HFFc6 (cell line): ENCODE measurements around the gene PKD1. TPM values are rescaled to one million over a fixed set of nuclear protein-coding genes. Genes with fewer than 3 reads are reported as not detected.

Source experiments
- DNase-seq: peaks from one replicate; pipeline ENCODE4 v3.0.0-alpha.2; 2018
- H3K27ac Mint-ChIP-seq: 2 replicates; pipeline ENCODE4 v1.8.0; 2020; ENCODE audit warnings: mild to moderate bottlenecking, mixed read lengths
- H3K27me3 Mint-ChIP-seq: 2 replicates; pipeline ENCODE4 v1.8.0; 2021; ENCODE audit warnings: mild to moderate bottlenecking, moderate library complexity, mixed read lengths; ENCODE audit not compliant: insufficient read depth
- H3K36me3 Mint-ChIP-seq: 2 replicates; pipeline ENCODE4 v1.8.0; 2021; ENCODE audit warnings: low read depth, mixed read lengths
- H3K4me1 Mint-ChIP-seq: 2 replicates; pipeline ENCODE4 v1.8.0; 2020; ENCODE audit warnings: low read depth, mixed read lengths
- H3K4me3 Mint-ChIP-seq: 2 replicates; pipeline ENCODE4 v1.8.0; 2020; ENCODE audit warnings: mild to moderate bottlenecking, moderate library complexity, mixed read lengths
- H3K9me3 Mint-ChIP-seq: 2 replicates; pipeline ENCODE4 v1.8.0; 2020; ENCODE audit warnings: mild to moderate bottlenecking, mixed read lengths
- total RNA-seq, 6 experiments: library from RNA; stranded (reverse); fragmentation: NEBNext Ultra II Directional; extraction: Animal tissue kit (Norgen Biotek cat#: 25700); gene quantifications; 2 replicates in 1 of 6; 3 replicates in 5 of 6; pipeline ENCODE4 v1.2.3, GENCODE V29; 2021
- TF ChIP-seq, protein P1 (sequence below): fragments of 200-600 bp; sonication (generic); IDR thresholded peaks from 2 replicates; pipeline ENCODE4 v1.5.0; 2021; ENCODE audit warnings: antibody characterized with exemption, mild to moderate bottlenecking

Gene PKD1
- total RNA-seq, 6 experiments from 2014 or later = 77.9 to 118 (median 82.5) TPM

DNA sequence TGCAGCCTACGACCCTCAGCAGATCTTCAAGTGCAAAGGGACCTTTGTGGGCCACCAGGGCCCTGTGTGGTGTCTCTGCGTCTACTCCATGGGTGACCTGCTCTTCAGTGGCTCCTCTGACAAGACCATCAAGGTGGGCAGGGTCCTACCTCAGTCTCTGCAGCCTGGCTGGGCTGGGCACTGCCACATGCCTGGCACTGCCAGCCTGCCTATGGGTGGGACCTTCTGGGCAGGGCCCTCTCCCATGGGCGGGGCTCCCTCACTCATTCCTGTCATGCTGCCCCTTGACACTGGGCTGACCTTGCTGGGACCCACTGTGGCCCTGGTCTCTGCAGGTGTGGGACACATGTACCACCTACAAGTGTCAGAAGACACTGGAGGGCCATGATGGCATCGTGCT, 38.2 kb upstream of the PKD1 start:
- H3K4me1 Mint-ChIP-seq = no peaks in the 10 kb centered on the region
- H3K4me3 Mint-ChIP-seq = no peak overlapping the region
- TF ChIP-seq, protein P1, sequence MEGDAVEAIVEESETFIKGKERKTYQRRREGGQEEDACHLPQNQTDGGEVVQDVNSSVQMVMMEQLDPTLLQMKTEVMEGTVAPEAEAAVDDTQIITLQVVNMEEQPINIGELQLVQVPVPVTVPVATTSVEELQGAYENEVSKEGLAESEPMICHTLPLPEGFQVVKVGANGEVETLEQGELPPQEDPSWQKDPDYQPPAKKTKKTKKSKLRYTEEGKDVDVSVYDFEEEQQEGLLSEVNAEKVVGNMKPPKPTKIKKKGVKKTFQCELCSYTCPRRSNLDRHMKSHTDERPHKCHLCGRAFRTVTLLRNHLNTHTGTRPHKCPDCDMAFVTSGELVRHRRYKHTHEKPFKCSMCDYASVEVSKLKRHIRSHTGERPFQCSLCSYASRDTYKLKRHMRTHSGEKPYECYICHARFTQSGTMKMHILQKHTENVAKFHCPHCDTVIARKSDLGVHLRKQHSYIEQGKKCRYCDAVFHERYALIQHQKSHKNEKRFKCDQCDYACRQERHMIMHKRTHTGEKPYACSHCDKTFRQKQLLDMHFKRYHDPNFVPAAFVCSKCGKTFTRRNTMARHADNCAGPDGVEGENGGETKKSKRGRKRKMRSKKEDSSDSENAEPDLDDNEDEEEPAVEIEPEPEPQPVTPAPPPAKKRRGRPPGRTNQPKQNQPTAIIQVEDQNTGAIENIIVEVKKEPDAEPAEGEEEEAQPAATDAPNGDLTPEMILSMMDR = no peak
- H3K27me3 Mint-ChIP-seq = peaks cover 6% of the 10 kb centered on the region
- H3K9me3 Mint-ChIP-seq = no peaks in the 10 kb centered on the region
- H3K27ac Mint-ChIP-seq = no peak overlapping the region
- DNase-seq = no peak
- peaks cover 9% of the 10 kb centered on the region for H3K36me3 Mint-ChIP-seq

DNA sequence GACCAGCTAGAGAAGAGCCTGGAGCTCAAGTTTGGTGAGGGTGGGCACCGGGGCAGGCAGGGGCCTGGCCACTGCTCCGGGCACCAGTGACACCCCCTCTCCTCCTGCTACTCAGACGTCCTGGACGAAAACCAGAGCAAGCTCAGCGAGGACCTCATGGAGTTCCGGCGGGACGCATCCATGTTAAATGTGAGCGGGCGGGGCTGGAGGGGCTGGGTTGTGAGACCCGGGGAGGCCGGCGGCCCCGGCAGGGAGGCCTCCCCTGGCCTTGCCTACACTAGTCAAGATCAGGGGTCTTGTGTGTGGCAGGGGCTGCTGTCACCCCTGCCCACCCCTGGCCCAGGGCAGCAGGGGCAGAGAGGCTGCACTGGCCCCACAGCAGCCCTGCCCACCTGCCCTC, 37.7 kb upstream of the PKD1 start:
- TF ChIP-seq, protein P1 = no peak
- Mint-ChIP-seq H3K4me1 (no peaks in the 10 kb centered on the region), H3K27me3 (peaks cover 6% of the 10 kb centered on the region), H3K9me3 (no peaks in the 10 kb centered on the region), H3K4me3 (no peak overlapping the region), H3K27ac (no peak overlapping the region), H3K36me3 (peaks cover 9% of the 10 kb centered on the region)
- no peak for DNase-seq

DNA sequence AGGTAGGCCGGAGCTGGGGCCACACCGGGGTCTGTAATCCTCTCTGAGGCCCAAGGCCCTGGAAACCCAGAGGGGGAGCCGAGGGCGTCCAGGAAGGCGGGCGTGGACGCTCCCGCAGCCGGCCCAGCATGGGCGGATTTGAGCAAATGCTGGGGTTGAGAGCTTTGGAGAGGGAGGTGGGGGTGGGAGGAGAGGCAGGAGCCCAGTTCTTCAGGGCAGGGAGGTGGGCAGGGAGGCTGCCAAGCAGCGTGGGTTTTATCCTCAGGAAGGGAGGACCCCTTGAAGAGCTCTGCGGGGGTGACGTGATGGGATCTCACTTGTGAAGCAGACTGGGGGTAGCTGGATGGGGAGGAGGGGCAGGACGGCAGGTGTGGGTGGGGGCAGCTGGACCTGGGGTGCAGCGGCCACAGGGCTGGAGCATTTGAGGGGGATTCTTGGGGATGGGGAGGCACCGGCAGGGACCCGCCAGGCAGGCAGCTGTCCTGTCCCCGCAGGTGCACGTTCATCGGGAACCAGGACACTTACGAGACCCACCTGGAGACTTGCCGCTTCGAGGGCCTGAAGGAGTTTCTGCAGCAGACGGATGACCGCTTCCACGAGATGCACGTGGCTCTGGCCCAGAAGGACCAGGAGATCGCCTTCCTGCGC, 37.1 kb upstream of the PKD1 start:
- peaks cover 6% of the 10 kb centered on the region for H3K27me3 Mint-ChIP-seq
- TF ChIP-seq, protein P1 = no peak
- no peaks in the 10 kb centered on the region for H3K4me1 Mint-ChIP-seq
- no peak overlapping the region; the same call in 1 of the 2 replicates for H3K4me3 Mint-ChIP-seq
- no peak overlapping the region for H3K27ac Mint-ChIP-seq
- no peaks in the 10 kb centered on the region for H3K9me3 Mint-ChIP-seq
- peaks cover 9% of the 10 kb centered on the region for H3K36me3 Mint-ChIP-seq
- DNase-seq = no peak

DNA sequence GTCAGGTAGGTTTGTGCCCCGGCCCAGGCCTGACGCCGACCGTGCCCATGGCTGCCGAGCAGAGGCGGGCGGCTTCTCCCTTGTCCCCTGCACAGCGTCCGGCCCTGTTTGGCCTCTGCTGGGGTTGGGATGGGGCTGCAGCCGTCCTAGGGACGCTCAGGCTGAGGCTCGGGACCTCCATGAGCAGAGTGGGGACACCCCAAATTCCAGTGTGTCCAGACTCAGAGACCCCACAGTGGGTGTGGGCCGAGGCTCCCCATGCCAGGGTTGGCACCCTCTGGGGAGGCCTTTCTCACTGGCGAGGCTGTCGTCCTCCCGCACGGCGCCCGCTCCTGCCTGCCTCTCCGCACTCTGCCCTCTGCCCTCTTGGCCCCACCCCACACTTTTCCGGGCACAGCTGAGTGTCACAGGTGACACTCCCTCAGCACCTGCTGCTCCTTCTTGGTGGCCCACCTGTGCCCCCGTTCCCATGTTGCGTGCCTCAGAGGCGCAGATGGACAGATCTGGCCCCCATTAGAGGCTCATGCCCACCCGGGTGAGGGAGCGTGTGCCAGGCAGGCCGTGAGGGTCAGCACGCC, 36.0 kb upstream of the PKD1 start:
- DNase-seq = no peak
- no peaks in the 10 kb centered on the region for H3K9me3 Mint-ChIP-seq
- no peak overlapping the region for H3K27ac Mint-ChIP-seq

DNA sequence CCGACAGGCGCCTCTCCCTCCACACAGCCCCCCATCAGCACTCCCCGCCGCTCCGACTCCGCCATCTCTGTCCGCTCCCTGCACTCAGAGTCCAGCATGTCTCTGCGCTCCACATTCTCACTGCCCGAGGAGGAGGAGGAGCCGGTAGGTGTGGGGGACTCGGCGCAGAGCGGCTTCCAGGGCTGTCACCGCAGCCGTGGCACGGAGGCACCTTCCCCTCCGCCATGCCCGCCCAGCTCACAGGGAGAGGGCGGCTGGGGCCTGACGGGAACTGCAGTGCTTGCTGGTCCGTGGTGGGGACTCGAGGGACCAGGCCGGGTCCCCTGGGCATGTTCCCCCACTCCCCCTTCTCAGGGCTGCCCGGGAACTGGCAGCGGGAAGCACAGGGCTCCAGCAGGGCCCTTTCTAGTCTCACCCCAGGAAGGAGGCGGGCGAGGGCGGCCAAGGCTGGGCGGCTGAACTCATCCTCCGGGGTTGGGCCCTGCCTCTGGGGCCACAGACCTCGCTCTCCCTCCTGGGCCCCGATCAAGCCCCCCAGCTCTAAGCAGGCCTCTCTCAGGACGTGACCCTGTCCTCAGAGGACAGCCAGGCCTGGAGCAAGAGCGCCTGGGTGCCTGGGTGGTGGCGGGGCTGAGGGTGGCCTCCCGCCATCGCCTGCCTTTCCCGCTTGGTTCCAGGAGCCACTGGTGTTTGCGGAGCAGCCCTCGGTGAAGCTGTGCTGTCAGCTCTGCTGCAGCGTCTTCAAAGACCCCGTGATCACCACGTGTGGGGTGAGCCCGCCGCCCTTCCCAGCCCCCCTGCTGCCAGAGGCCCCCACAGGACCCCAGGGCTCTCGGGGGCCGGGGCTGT, 35.1 kb upstream of the PKD1 start:
- H3K27me3 Mint-ChIP-seq = peaks cover 6% of the 10 kb centered on the region
- TF ChIP-seq, protein P1 = no peak
- peaks cover 2% of the 10 kb centered on the region for H3K36me3 Mint-ChIP-seq
- H3K4me1 Mint-ChIP-seq = no peaks in the 10 kb centered on the region
- no peak overlapping the region for H3K4me3 Mint-ChIP-seq
- DNase-seq = no peak
- no peaks in the 10 kb centered on the region for H3K9me3 Mint-ChIP-seq
- H3K27ac Mint-ChIP-seq = no peak overlapping the region

More for the DNA sequence above, 36.0 kb upstream of the PKD1 start:
- Mint-ChIP-seq H3K27me3 (peaks cover 6% of the 10 kb centered on the region), H3K4me3 (no peak overlapping the region), H3K4me1 (no peaks in the 10 kb centered on the region), H3K36me3 (peaks cover 5% of the 10 kb centered on the region)
- TF ChIP-seq, protein P1 = no peak
